HCT116 (cell line): ENCODE data around the gene ABCG8. TPM values are rescaled to one million over a fixed set of nuclear protein-coding genes. Genes with fewer than 3 reads are reported as not detected.

Source experiments
- ATAC-seq: fragments of 200-7000 bp; cut with Tn5 transposase; 2 replicates; pipeline ENCODE4 v1.9.1; 2020; ENCODE audit warnings: mild to moderate bottlenecking, moderate library complexity
- BruUV-seq: library from RNA; stranded (reverse); fragments of 400-500 nt; replicated peaks from 2 replicates; lab custom pipeline; 2021; lab: Mats Ljungman, UMichigan
- CTCF ChIA-PET: fragments of 300-600 bp; sonication (Branson Sonifier 250); formaldehyde crosslinking; loops from one replicate; lab custom pipeline; 2021; ENCODE audit warnings: antibody characterized with exemption; lab: Charles Lee
- POLR2A ChIA-PET: fragments of 300-600, 350-600 bp; sonication (Branson Sonifier 250); formaldehyde crosslinking; loops from one replicate; lab custom pipeline; 2021; ENCODE audit warnings: antibody characterized with exemption; lab: Charles Lee
- RAD21 ChIA-PET, 2 experiments: fragments of 300-600 bp; sonication (Branson Sonifier 250); formaldehyde crosslinking; loops; one replicate each; lab custom pipeline; 2023; ENCODE audit warnings: low total read pairs in 2 of 2; ENCODE audit not compliant: uncharacterized antibody in 2 of 2, unreplicated experiment in 2 of 2, low non-redundant PET in 1 of 2; lab: Charles Lee
- DNase-seq: peaks from one replicate; pipeline ENCODE4 v3.0.0-alpha.2; 2010; ENCODE audit warnings: low read depth, low spot score
- H2AFZ ChIP-seq: fragments of 200-600 bp; shearing (Covaris generic), sonication (generic); 2 replicates; pipeline ENCODE4 v1.6.1; 2017; ENCODE audit warnings: low read depth, mixed run types, mixed read lengths, antibody characterized with exemption, low read length; ENCODE audit not compliant: poor library complexity, severe bottlenecking
- H3K27ac ChIP-seq: 2 replicates; pipeline ENCODE4 v1.5.1; 2012; ENCODE audit warnings: low read depth, low read length
- H3K27me3 ChIP-seq: fragments of 200-600 bp; sonication (generic); 2 replicates; pipeline ENCODE4 v1.6.1; 2016; ENCODE audit warnings: mixed run types, low read length, mixed read lengths; ENCODE audit not compliant: insufficient read depth
- H3K36me3 ChIP-seq, 2 experiments: fragments of 200-500 bp in 1 of 2; fragments of 200-600 bp in 1 of 2; sonication (Bioruptor generic) in 1 of 2; sonication (generic) in 1 of 2; 2 replicates each; pipeline versions ENCODE4 v1.5.1 to v1.6.1; 2014 to 2016; ENCODE audit warnings: low read length in 2 of 2, inconsistent platforms in 1 of 2, mixed read lengths in 1 of 2, mixed run types in 1 of 2; ENCODE audit not compliant: insufficient read depth in 2 of 2, control insufficient read depth in 1 of 2
- H3K4me1 ChIP-seq, 2 experiments: fragments of 200-600 bp in 1 of 2; sonication (generic) in 1 of 2; 2 replicates each; pipeline versions ENCODE4 v1.5.1 to v1.6.1; 2012 to 2017; ENCODE audit warnings: low read length in 2 of 2, inconsistent platforms in 1 of 2, mild to moderate bottlenecking in 1 of 2, mixed read lengths in 1 of 2, mixed run types in 1 of 2, moderate library complexity in 1 of 2; ENCODE audit not compliant: insufficient read depth in 2 of 2, control insufficient read depth in 1 of 2
- H3K4me2 ChIP-seq: fragments of 200-600 bp; sonication (generic); 2 replicates; pipeline ENCODE4 v1.6.1; 2017; ENCODE audit warnings: mixed run types, low read length, mixed read lengths
- H3K4me3 ChIP-seq, 2 experiments: fragments of 200-600 bp in 1 of 2; sonication (generic) in 1 of 2; replicated peaks in 1 of 2; 2 replicates each; pipeline ENCODE4 v1.5.1; 2011 to 2016; ENCODE audit warnings: low read length in 2 of 2, control low read depth in 1 of 2, low read depth in 1 of 2, mild to moderate bottlenecking in 1 of 2, mixed read lengths in 1 of 2, mixed run types in 1 of 2
- H3K79me2 ChIP-seq: fragments of 200-600 bp; sonication (generic); 2 replicates; pipeline ENCODE4 v1.6.1; 2017; ENCODE audit warnings: mild to moderate bottlenecking, mixed run types, low read length, moderate library complexity, mixed read lengths; ENCODE audit not compliant: insufficient read depth
- H3K9ac ChIP-seq: fragments of 200-600 bp; sonication (generic); 2 replicates; pipeline ENCODE4 v1.6.1; 2016; ENCODE audit warnings: low read length, mixed read lengths
- H3K9me2 ChIP-seq: fragments of 200-600 bp; sonication (generic), shearing (Covaris generic); 2 replicates; pipeline ENCODE4 v1.6.1; 2017; ENCODE audit warnings: mixed run types, mild to moderate bottlenecking, moderate library complexity; ENCODE audit not compliant: insufficient read depth
- H3K9me3 ChIP-seq, 2 experiments: fragments of 200-500 bp in 1 of 2; fragments of 200-600 bp in 1 of 2; sonication (Bioruptor generic) in 1 of 2; sonication (generic) in 1 of 2; 2 replicates each; pipeline ENCODE4 v1.6.1; 2014 to 2017; ENCODE audit warnings: low read length in 2 of 2, mixed read lengths in 2 of 2, inconsistent platforms in 1 of 2, low read depth in 1 of 2, mild to moderate bottlenecking in 1 of 2, mixed run types in 1 of 2, moderate library complexity in 1 of 2; ENCODE audit not compliant: control insufficient read depth in 1 of 2, insufficient read depth in 1 of 2
- H4K20me1 ChIP-seq: fragments of 200-600 bp; sonication (generic), shearing (Covaris generic); 2 replicates; pipeline ENCODE4 v1.6.1; 2017; ENCODE audit warnings: mixed run types, mild to moderate bottlenecking, moderate library complexity; ENCODE audit not compliant: insufficient read depth
- CBX3 ChIP-seq: IDR thresholded peaks from 2 replicates; pipeline ENCODE4 v1.6.1; 2012; ENCODE audit warnings: low read depth
- ELF1 ChIP-seq: IDR thresholded peaks from 2 replicates; pipeline ENCODE4 v1.6.1; 2012; ENCODE audit warnings: low read depth, borderline replicate concordance
- EZH2 ChIP-seq: fragments of 200-600 bp; sonication (generic); IDR thresholded peaks from 2 replicates; pipeline ENCODE4 v1.6.1; 2017; ENCODE audit warnings: antibody characterized with exemption, mixed run types
- EZH2phosphoT487 ChIP-seq: fragments of 200-600 bp; IDR thresholded peaks from 2 replicates; pipeline ENCODE4 v1.6.1; 2018; ENCODE audit warnings: antibody characterized with exemption, borderline replicate concordance
- FOSL1 ChIP-seq: IDR thresholded peaks from 2 replicates; pipeline ENCODE4 v1.6.1; 2012; ENCODE audit warnings: low read depth
- JUND ChIP-seq: IDR thresholded peaks from 2 replicates; pipeline ENCODE4 v1.6.1; 2012
- POLR2A ChIP-seq: IDR thresholded peaks from 2 replicates; pipeline ENCODE4 v1.7.0; 2011; ENCODE audit warnings: borderline replicate concordance; ENCODE audit not compliant: insufficient read depth, insufficient read length; ENCODE audit errors: extremely low read depth
- POLR2AphosphoS5 ChIP-seq: IDR thresholded peaks from 2 replicates; pipeline ENCODE4 v1.6.1; 2011; ENCODE audit warnings: mild to moderate bottlenecking, low read depth, low read length, moderate library complexity
- SIN3A ChIP-seq: IDR thresholded peaks from 2 replicates; pipeline ENCODE4 v1.6.1; 2012; ENCODE audit warnings: low read depth
- SP1 ChIP-seq: IDR thresholded peaks from 2 replicates; pipeline ENCODE4 v1.6.1; 2012; ENCODE audit warnings: low read depth
- ZNF274 ChIP-seq: fragments of 200-500 bp; sonication (Bioruptor generic); IDR thresholded peaks from 2 replicates; pipeline ENCODE4 v1.6.1; 2014; ENCODE audit warnings: mild to moderate bottlenecking, low read depth, low read length, inconsistent platforms
- intact Hi-C: fragments of 100-400 bp; cut with micrococcal nuclease; formaldehyde crosslinking; loops from 2 replicates; pipeline ENCODE4 v1.10.0; 2022
- total RNA-seq: library from RNA; stranded (reverse); gene quantifications from one replicate; pipeline ENCODE4 v1.2.1, GENCODE V29; 2021; ENCODE audit not compliant: unreplicated experiment
- TF ChIP-seq, protein P1 (sequence below), 3 experiments: fragments of 200-600 bp in 1 of 3; sonication (generic) in 1 of 3; IDR thresholded peaks in 2 of 3; conservative IDR thresholded peaks in 1 of 3; 2 replicates each; pipeline ENCODE4 v1.5.1; 2012 to 2017; ENCODE audit warnings: low read depth in 2 of 3, low read length in 2 of 3, antibody characterized with exemption in 1 of 3, borderline replicate concordance in 1 of 3, control low read depth in 1 of 3, mild to moderate bottlenecking in 1 of 3, mixed read lengths in 1 of 3, mixed run types in 1 of 3, moderate library complexity in 1 of 3; ENCODE audit not compliant: insufficient read depth in 1 of 3
- TF ChIP-seq, protein P2 (sequence below): IDR thresholded peaks from 2 replicates; pipeline ENCODE4 v1.6.1; 2012; ENCODE audit warnings: low read depth

Gene ABCG8
- total RNA-seq, 1 experiment from 2014 or later: 0.05 TPM

DNA sequence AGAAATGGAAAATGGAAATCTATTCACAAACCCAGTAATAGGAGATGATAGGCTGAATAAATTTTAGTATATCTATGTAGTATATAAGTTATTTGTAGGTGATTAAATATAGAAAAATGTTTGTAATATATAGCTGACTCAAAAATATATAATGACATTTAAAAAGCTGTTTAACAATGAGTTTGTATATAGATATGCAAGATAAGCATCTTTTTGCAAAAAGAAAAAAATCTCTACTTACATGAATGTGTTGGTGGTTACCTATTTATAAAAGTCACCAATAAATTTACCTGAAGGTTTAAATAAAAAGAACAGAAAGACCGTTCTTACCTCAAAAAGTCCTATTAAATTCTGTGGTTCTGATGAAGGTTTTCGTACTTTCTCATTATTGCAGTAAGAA is 85.7 kb downstream of the ABCG8 start:
- RAD21 ChIA-PET: no interaction called here
- Histone ChIP-seq H3K4me1 (no peaks in the 10 kb centered on the region), H3K4me2 (no peak overlapping the region), H3K4me3 (no peak overlapping the region), H3K79me2 (peaks cover 42% of the 10 kb centered on the region), H3K9me2 (no peaks in the 10 kb centered on the region), H3K36me3 (peaks cover 42 to 55% of the 10 kb centered on the region in 2 experiments; a peak in 3 of 4 replicates), H3K9ac (no peak overlapping the region), H3K9me3 (no peaks in the 10 kb centered on the region), H4K20me1 (no peaks in the 10 kb centered on the region; the same call in 1 of the 2 replicates), H2AFZ (no peak overlapping the region), H3K27me3 (no peaks in the 10 kb centered on the region), H3K27ac (no peak overlapping the region)
- CTCF ChIA-PET: no interaction called here
- DNase-seq: no peak
- no TSS peak for BruUV-seq
- ATAC-seq: no peak
- TF ChIP-seq POLR2A: no peak
- no peak for TF ChIP-seq SP1
- TF ChIP-seq SIN3A: no peak
- TF ChIP-seq, protein P1, sequence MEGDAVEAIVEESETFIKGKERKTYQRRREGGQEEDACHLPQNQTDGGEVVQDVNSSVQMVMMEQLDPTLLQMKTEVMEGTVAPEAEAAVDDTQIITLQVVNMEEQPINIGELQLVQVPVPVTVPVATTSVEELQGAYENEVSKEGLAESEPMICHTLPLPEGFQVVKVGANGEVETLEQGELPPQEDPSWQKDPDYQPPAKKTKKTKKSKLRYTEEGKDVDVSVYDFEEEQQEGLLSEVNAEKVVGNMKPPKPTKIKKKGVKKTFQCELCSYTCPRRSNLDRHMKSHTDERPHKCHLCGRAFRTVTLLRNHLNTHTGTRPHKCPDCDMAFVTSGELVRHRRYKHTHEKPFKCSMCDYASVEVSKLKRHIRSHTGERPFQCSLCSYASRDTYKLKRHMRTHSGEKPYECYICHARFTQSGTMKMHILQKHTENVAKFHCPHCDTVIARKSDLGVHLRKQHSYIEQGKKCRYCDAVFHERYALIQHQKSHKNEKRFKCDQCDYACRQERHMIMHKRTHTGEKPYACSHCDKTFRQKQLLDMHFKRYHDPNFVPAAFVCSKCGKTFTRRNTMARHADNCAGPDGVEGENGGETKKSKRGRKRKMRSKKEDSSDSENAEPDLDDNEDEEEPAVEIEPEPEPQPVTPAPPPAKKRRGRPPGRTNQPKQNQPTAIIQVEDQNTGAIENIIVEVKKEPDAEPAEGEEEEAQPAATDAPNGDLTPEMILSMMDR (IDR thresholded peaks at IDR 0.05 in 2 of 3, conservative IDR thresholded peaks at IDR 0.05 in 1 of 3; ENCODE audit: borderline replicate concordance in 1 of 3, insufficient read depth in 1 of 3, low read depth in 2 of 3, low read length in 2 of 3): no peak
- no peak for TF ChIP-seq ZNF274
- POLR2A ChIA-PET: no interaction called here
- intact Hi-C loops: no loop called here

DNA sequence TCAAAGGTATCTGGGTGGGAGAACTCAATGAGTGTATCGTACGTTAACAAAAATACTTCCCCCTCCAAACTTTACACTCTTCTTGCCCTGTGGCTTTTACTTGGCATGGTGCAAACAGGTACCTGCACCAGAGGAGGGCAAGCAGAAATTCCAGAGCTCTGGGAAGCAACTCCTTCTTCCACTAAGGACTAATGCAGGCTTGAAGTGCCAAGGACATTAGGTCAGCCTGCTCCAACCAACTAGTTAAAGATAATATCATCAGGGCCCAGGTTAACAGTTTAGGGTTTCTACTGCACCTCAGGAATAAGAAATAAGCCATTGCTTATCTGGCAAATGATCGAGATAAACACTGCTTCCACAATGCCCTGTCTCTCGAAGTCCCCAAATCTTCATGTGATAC is 86.7 kb downstream of the ABCG8 start:
- TF ChIP-seq POLR2A (no peak), ZNF274 (no peak), CBX3 (no peak), FOSL1 (no peak), POLR2AphosphoS5 (no peak), JUND (no peak), ELF1 (no peak), EZH2 (no peak), EZH2phosphoT487 (no peak)
- TF ChIP-seq, protein P2, sequence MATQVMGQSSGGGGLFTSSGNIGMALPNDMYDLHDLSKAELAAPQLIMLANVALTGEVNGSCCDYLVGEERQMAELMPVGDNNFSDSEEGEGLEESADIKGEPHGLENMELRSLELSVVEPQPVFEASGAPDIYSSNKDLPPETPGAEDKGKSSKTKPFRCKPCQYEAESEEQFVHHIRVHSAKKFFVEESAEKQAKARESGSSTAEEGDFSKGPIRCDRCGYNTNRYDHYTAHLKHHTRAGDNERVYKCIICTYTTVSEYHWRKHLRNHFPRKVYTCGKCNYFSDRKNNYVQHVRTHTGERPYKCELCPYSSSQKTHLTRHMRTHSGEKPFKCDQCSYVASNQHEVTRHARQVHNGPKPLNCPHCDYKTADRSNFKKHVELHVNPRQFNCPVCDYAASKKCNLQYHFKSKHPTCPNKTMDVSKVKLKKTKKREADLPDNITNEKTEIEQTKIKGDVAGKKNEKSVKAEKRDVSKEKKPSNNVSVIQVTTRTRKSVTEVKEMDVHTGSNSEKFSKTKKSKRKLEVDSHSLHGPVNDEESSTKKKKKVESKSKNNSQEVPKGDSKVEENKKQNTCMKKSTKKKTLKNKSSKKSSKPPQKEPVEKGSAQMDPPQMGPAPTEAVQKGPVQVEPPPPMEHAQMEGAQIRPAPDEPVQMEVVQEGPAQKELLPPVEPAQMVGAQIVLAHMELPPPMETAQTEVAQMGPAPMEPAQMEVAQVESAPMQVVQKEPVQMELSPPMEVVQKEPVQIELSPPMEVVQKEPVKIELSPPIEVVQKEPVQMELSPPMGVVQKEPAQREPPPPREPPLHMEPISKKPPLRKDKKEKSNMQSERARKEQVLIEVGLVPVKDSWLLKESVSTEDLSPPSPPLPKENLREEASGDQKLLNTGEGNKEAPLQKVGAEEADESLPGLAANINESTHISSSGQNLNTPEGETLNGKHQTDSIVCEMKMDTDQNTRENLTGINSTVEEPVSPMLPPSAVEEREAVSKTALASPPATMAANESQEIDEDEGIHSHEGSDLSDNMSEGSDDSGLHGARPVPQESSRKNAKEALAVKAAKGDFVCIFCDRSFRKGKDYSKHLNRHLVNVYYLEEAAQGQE: no peak
- Histone ChIP-seq H3K9me3 (no peaks in the 10 kb centered on the region), H3K9me2 (no peaks in the 10 kb centered on the region), H3K36me3 (peaks cover 46 to 64% of the 10 kb centered on the region in 2 experiments), H3K27me3 (no peaks in the 10 kb centered on the region), H4K20me1 (no peaks in the 10 kb centered on the region; the same call in 1 of the 2 replicates), H3K4me1 (no peaks in the 10 kb centered on the region), H2AFZ (no peak overlapping the region), H3K4me2 (no peak overlapping the region), H3K79me2 (peaks cover 52% of the 10 kb centered on the region), H3K9ac (no peak overlapping the region), H3K4me3 (no peak overlapping the region), H3K27ac (no peak overlapping the region)
- ChIA-PET POLR2A (no interaction called here), RAD21 (no interaction called here), CTCF (no interaction called here)
- ATAC-seq (no peak), DNase-seq (no peak)
- BruUV-seq: no TSS peak
- intact Hi-C loops: no loop called here
